HG03060 (cell line): Measurements from ENCODE around the gene CFD.
"Not testable (repeated sequence)": the region's sequence is repeated elsewhere in the genome, so short reads cannot be mapped to it uniquely, and the experiment has no call there.

Experiments
- ATAC-seq: cut with Tn5 transposase; IDR thresholded peaks from one replicate; pipeline ENCODE4 v1.9.1; 2021; ENCODE audit warnings: low read depth, moderate number of reproducible peaks; ENCODE audit not compliant: unreplicated experiment

Gene CFD

DNA sequence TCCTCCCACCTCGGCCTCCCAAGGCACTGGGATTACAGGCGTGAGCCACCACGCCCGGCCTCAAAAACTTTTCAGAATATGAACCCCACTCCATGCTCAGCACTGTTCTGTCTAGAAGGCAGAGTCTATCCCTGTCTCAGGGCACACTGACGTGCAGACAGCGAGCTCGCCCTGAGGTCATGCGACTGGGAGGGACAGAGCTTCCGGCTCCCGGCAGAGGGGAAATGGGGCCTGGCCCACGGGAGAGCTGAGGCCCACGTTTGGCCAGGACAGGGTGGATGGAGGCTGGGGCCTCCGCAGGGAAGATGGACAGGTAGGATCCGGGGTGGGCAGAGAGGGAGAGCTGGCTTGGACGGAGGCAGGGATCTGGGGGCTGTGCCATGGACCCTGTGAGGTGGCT, 34.6 kb upstream of the CFD start:
- no peak for ATAC-seq

DNA sequence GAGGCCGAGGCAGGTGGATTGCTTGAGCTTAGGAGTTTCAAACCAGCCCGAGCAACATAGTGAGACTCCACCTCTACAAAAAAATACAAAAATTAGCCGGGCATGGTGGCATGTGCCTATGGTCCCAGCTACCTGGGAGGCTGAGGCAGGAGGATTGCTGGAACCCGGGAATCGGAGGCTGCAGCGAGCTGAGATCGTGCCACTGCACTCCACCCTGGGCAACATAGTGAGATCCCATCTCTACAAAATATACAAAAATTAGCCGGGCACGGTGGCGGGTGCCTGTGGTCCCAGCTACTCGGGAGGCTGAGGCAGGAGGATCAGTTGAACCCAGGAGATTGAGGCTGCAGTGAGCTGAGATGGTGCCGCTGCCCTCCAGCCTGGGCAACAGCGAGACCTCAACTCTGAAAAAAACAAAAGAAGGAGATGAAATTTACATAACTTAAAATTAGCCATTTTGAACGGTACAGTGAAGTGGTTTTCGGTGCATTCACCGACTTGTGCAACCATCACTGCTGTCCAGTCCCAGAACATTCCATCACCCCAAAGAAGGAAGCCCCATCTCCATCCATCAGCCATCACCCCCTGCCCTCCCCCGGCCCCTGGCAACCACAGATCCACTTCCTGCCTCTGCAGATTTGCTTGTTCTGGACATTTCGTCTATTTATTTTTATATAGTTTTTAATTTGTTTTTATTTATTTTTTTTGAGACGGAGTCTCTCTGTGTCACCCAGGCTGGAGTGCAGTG, 33.4 kb upstream of the CFD start:
- no peak for ATAC-seq

- ATAC-seq: no peak
These were observed 32.2 kb upstream of the CFD start for GRCh38 chr19:827314-827709.

GRCh38 chr19:827710-828321, 31.6 kb upstream of the CFD start, which contains the start of gene AZU1:
AZU1 (plus strand) TSS chr19:827837; CDS start chr19:827847, 10 bp downstream.
- no peak for ATAC-seq

DNA sequence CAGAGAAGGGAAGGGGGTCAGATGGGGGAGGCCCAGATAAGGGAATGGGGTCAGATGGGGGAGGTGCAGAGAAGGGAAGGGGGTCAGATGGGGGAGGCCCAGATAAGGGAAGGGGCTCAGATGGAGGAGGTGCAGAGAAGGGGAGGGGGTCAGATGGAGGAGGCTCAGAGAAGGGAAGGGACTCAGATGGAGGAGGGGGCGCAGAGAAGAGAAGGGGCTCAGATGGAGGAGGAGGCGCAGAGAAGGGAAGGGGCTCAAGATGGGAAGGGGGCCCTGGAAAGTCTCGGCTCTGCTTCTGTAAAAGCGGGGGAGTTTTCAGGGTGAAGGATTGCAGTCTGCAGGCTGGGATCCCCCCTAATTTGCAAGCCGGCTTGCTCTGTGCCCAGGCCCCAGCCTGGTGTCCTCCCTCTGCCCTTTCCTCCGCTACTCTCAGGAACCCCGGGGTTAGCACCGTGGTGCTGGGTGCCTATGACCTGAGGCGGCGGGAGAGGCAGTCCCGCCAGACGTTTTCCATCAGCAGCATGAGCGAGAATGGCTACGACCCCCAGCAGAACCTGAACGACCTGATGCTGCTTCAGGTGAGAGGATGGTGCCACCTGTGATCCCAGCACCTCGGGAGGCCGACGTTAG, 30.2 kb upstream of the CFD start:
- no peak for ATAC-seq

- ATAC-seq: no peak
These were observed 27.8 kb upstream of the CFD start for GRCh38 chr19:831407-832369.

DNA sequence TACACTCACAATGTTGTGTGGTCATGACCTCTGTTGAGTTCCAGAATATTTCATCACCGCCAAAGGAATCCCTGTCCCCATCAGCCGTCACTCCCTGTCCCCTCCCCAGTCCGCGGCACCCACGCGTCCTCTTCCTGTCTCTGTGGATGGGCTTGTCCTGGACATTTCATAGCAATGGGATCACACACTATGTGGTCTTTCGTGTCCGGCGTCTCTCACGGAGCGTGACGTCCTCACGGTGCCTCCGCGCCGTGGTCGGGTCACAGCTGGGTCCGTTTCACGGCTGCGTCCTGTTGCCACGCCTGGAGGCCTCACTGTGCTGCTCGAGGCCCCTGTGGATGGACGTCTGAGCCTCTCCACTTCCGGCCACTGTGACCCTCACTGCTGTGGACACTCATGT, 25.2 kb upstream of the CFD start:
- ATAC-seq: no peak

DNA sequence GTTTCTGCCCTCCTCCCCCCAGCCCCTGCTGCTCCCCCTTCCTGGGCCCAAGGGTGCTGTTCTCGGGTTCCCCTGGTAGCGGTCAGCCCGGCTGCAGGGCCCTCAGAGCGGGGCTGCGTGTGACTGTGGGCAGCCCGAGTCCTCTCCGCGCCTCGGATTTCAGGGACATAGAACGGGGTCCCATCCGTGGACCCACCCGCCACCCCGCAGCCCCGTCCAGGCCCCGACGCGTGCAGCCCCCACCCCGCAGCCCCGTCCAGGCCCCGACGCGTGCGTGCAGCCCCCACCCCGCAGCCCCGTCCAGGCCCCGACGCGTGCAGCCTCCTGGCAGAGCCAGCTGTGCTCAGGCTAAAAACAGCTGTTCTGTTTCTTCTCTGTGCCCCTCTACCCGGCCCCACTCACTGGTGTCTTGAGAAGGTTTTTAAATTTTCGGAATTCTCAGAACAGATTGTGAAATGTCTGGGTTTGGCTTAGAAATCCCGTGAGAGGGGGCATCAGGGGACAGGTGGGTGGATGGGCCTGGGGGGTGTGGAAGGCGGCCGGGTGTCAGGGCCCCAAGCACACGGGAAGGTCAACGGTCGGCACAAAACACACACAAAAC, 24.2 kb upstream of the CFD start:
- no peak for ATAC-seq

- ATAC-seq: no peak
These were observed 18.8 kb upstream of the CFD start, which contains the start of gene PRTN3 for GRCh38 chr19:840519-841206. PRTN3 (plus strand) TSS chr19:840999; CDS start chr19:841009, 10 bp downstream.

- ATAC-seq: not testable (repeated sequence)
These were observed 16.7 kb upstream of the CFD start for GRCh38 chr19:842802-843179.

GRCh38 chr19:843180-843835, 16.2 kb upstream of the CFD start:
- no peak for ATAC-seq

DNA sequence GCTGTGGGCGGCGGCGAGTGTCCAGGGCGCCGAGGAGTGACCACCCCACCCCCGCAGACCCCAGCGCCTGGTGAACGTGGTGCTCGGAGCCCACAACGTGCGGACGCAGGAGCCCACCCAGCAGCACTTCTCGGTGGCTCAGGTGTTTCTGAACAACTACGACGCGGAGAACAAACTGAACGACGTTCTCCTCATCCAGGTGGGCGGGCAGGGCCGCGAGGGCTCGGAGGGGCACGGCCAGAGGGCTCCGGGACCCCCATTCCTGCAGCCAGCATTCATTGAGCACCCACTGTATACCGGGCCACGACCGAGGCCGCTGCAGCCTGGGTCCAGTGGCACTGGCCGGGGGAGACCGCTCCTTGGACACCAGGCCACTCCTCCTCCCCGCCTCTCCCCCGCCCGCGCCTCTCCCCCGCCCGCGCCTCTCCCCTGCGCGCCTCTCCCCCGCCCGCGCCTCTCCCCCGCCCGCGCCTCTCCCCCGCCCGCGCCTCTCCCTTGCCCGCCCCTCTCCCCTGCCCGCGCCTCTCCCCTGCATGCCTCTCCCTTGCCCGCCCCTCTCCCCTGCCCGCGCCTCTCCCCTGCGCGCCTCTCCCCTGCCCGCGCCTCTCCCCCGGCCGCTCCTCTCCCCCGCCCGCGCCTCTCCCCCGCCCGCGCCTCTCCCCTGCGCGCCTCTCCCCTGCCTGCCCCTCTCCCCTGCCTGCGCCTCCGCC, 15.5 kb upstream of the CFD start:
- no peak for ATAC-seq

DNA sequence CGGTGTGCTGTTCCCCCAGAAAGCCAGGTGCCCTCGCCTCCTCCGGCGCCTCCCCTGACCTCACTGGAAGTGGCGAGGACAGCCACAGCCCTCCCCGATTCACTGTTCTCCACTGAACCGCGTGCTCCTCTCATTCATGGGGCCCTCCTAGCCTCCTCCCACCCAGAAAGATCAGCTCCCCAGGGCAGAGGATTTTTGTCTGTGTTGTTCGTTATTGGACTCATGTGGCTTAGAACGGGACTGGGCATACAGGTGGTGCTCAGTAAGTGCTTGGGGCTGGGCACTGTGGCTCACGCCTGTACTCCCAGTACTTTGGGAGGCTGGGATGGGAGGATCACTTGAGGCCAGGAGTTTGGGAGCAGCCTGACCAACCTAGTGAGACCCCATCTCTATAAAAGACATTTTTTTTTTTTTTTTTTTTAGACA, 14.9 kb upstream of the CFD start:
- ATAC-seq: no peak

GRCh38 chr19:845707-846521, 13.6 kb upstream of the CFD start:
- ATAC-seq: no peak

- ATAC-seq: no peak
These were observed 11.0 kb upstream of the CFD start for GRCh38 chr19:848386-848921.

DNA sequence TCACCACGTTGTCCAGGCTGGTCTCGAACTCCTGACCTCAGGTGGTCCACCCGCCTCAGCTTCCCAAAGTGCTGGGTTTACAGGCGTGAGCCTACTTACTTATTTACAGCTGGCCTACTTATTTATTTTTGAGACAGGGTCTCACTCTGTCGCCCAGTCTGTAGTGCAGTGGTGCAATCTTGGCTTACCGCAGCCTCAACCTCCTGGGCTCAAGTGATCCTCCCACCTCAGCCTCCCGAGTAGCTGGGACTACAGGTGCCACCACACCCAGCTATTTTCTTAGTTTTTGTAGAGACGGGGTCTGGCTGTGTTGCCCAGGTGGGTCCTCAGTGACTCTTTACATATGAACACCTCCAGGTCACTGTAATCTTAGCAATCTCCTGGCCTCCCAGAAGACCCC, 10.3 kb upstream of the CFD start:
- not testable (repeated sequence) for ATAC-seq

DNA sequence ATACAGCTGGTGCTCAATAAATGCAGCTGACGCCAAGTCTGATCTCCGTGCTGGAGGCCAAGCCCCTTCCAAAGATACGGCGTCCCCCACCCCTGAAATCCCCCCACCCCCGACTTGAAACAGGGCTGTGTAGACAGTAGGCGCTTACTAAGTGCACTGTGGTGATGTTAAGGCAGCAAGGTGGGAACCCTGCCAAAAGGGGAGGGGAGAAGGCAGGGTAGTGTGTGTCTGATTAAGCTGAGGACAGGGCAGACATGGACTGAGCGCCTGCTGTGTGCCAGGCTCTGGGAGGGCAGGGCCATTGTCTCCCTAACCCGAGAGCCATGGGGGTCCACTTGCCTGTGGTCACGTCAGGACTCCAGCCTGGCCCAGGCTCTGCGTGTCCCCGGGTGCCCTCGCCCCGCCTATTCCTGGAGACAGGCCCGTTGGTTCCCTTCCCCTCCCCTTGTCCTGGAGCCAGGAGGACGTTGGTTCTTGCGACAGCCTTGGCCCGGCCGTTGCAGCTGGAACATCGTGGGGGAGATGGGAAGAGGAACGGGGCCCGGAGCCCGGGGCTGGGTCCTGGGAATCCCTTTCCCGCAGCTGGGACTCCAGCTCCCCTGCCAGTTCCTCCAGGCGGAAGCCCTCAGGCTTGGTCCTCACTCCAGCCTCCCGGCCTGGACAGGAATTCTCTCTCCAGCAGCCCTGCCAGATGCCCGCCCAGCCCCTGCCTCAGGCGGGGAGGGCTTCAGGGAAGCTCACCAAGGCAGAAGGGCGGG, 9.1 kb upstream of the CFD start:
- no peak for ATAC-seq
